K562 (cell line): ENCODE measurements around the gene TUBGCP6. TPM values are rescaled to one million over a fixed set of nuclear protein-coding genes. Genes with fewer than 3 reads are reported as not detected.

Source experiments
- GABPA ChIP-seq: fragments of 200-800 bp; sonication (Bioruptor generic); conservative IDR thresholded peaks from 2 replicates; pipeline ENCODE4 v1.6.1; 2016; ENCODE audit warnings: low read depth, missing genetic modification characterization, missing compliant biosample characterization
- HNRNPL ChIP-seq: fragments of 200-400 bp; formaldehyde crosslinking; IDR thresholded peaks from 2 replicates; pipeline ENCODE4 v1.6.1; 2017; ENCODE audit warnings: low read depth, mild to moderate bottlenecking, low read length
- POLR3G ChIP-seq: IDR thresholded peaks from 2 replicates; pipeline ENCODE4 v1.6.1; 2011; ENCODE audit not compliant: insufficient read length, insufficient replicate concordance; ENCODE audit errors: extremely low read depth
- SIN3B ChIP-seq: fragments of 450-650 bp; IDR thresholded peaks from 2 replicates; pipeline ENCODE4 v1.6.1; 2017; ENCODE audit warnings: low read depth, mild to moderate bottlenecking, moderate library complexity
- polyA plus RNA-seq, 8 experiments: library from polyadenylated mRNA; depleted of rRNA in 4 of 8; stranded (reverse) in 5 of 8; unstranded in 3 of 8; fragments of >200 nt; fragmentation: Nextera tagmentation in 2 of 8; fragmentation: Illumina TruSeq in 1 of 8; extraction: Ambion mirVana in 2 of 8; extraction: Trizol in 1 of 8; gene quantifications; 2 replicates each; pipeline versions ENCODE4 v1.2.1 to v1.2.3, GENCODE V29; 2011 to 2014; ENCODE audit warnings: inconsistent platforms in 1 of 8, missing spikeins in 1 of 8
- total RNA-seq, 7 experiments: library from RNA; depleted of rRNA in 6 of 7; stranded (reverse); fragments of >200 nt in 6 of 7; fragmentation: Illumina TruSeq in 2 of 7; extraction: Trizol in 2 of 7; gene quantifications; 2 replicates each; pipeline versions ENCODE4 v1.2.1 to v1.2.3, GENCODE V29; 2011 to 2021; ENCODE audit warnings: low replicate concordance in 1 of 7
- TF ChIP-seq, protein P1 (sequence below): fragments of 250-450 bp; sonication (Bioruptor Pico); IDR thresholded peaks from 2 replicates; pipeline ENCODE4 v1.6.1; 2021; ENCODE audit warnings: mild to moderate bottlenecking
- TF ChIP-seq, protein P2 (sequence below), 2 experiments: IDR thresholded peaks; 2 replicates each; pipeline ENCODE4 v1.6.1; 2011; ENCODE audit warnings: borderline replicate concordance in 1 of 2, control low read depth in 1 of 2, low read depth in 1 of 2, low read length in 1 of 2, mild to moderate bottlenecking in 1 of 2, mixed read lengths in 1 of 2, moderate library complexity in 1 of 2; ENCODE audit not compliant: insufficient read depth in 1 of 2, insufficient read length in 1 of 2, poor library complexity in 1 of 2, severe bottlenecking in 1 of 2; ENCODE audit errors: extremely low read depth in 1 of 2
- TF ChIP-seq, protein P3 (sequence below): sonication (generic); formaldehyde crosslinking; IDR thresholded peaks from 2 replicates; pipeline ENCODE4 v1.8.0; 2022; ENCODE audit warnings: missing genetic modification reagents, mild to moderate bottlenecking, borderline replicate concordance
- TF ChIP-seq, protein P4 (sequence below): sonication (generic); formaldehyde crosslinking; IDR thresholded peaks from 2 replicates; pipeline ENCODE4 v1.8.0; 2022; ENCODE audit warnings: mild to moderate bottlenecking, missing genetic modification reagents

The TUBGCP6 gene
- total and polyA plus RNA-seq, 9 of the 15 experiments (the other 6 are each of a cell fraction or from before 2014, with no cell fraction given): 0.76 to 33.0 (median 10.1) TPM

DNA sequence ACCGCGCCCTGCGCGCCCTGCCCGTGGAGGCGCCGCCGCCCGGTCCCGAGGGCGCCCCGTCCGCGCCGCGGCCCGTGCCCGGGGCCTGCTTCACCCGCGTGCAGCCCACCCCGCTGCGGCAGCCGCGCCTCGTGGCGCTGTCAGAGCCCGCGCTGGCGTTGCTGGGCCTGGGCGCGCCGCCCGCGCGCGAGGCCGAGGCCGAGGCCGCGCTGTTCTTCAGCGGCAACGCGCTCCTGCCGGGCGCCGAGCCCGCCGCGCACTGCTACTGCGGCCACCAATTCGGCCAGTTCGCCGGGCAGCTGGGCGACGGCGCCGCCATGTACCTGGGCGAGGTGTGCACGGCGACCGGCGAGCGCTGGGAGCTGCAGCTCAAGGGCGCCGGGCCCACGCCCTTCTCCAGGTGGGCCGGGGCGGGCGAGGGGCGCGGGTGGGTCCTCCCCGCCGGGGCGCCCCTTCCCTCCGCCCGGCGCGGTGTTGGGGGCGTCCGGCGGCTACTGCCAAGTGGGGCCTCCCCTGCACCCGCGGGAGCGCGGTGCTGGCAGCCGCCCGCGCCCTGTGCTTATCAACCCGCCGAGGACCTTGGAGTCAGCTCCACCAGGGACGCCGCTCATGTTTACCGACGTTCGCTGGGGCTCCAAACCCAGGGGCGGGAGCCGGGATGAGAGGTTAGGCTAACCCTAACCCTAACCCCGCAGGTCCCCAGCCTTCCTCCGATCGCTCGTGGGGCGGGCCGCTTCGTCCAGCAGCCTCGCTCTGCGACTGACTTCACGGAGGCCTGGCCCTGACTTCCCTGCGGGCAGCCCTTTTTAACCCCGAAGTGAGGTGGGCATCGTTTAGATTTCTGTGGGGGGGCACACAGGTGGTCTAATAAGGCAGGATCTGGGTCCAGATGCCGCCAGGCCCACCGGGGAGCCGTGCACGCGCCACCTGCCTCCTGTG lies 43.4 kb downstream of the TUBGCP6 start (continued):
- TF ChIP-seq, protein P1, sequence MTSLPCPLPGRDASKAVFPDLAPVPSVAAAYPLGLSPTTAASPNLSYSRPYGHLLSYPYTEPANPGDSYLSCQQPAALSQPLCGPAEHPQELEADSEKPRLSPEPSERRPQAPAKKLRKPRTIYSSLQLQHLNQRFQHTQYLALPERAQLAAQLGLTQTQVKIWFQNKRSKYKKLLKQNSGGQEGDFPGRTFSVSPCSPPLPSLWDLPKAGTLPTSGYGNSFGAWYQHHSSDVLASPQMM (CRISPR knock-in tag): no peak
- TF ChIP-seq SIN3B: 0 out of 2 replicates have a peak, but pooled peaks have one; percentile 16
- peak; percentile 91 for TF ChIP-seq GABPA (tag)
- TF ChIP-seq, protein P2, sequence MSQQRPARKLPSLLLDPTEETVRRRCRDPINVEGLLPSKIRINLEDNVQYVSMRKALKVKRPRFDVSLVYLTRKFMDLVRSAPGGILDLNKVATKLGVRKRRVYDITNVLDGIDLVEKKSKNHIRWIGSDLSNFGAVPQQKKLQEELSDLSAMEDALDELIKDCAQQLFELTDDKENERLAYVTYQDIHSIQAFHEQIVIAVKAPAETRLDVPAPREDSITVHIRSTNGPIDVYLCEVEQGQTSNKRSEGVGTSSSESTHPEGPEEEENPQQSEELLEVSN (IDR thresholded peaks at IDR 0.05; ENCODE audit: borderline replicate concordance in 1 of 2, extremely low read depth in 1 of 2, insufficient read depth in 1 of 2, insufficient read length in 1 of 2, low read depth in 1 of 2, low read length in 1 of 2, poor library complexity in 1 of 2, severe bottlenecking in 1 of 2): peak; percentile 75 to 91
- TF ChIP-seq, protein P3, sequence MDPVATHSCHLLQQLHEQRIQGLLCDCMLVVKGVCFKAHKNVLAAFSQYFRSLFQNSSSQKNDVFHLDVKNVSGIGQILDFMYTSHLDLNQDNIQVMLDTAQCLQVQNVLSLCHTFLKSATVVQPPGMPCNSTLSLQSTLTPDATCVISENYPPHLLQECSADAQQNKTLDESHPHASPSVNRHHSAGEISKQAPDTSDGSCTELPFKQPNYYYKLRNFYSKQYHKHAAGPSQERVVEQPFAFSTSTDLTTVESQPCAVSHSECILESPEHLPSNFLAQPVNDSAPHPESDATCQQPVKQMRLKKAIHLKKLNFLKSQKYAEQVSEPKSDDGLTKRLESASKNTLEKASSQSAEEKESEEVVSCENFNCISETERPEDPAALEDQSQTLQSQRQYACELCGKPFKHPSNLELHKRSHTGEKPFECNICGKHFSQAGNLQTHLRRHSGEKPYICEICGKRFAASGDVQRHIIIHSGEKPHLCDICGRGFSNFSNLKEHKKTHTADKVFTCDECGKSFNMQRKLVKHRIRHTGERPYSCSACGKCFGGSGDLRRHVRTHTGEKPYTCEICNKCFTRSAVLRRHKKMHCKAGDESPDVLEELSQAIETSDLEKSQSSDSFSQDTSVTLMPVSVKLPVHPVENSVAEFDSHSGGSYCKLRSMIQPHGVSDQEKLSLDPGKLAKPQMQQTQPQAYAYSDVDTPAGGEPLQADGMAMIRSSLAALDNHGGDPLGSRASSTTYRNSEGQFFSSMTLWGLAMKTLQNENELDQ (CRISPR knock-in tag): no peak
- no peak for TF ChIP-seq HNRNPL
- TF ChIP-seq, protein P4, sequence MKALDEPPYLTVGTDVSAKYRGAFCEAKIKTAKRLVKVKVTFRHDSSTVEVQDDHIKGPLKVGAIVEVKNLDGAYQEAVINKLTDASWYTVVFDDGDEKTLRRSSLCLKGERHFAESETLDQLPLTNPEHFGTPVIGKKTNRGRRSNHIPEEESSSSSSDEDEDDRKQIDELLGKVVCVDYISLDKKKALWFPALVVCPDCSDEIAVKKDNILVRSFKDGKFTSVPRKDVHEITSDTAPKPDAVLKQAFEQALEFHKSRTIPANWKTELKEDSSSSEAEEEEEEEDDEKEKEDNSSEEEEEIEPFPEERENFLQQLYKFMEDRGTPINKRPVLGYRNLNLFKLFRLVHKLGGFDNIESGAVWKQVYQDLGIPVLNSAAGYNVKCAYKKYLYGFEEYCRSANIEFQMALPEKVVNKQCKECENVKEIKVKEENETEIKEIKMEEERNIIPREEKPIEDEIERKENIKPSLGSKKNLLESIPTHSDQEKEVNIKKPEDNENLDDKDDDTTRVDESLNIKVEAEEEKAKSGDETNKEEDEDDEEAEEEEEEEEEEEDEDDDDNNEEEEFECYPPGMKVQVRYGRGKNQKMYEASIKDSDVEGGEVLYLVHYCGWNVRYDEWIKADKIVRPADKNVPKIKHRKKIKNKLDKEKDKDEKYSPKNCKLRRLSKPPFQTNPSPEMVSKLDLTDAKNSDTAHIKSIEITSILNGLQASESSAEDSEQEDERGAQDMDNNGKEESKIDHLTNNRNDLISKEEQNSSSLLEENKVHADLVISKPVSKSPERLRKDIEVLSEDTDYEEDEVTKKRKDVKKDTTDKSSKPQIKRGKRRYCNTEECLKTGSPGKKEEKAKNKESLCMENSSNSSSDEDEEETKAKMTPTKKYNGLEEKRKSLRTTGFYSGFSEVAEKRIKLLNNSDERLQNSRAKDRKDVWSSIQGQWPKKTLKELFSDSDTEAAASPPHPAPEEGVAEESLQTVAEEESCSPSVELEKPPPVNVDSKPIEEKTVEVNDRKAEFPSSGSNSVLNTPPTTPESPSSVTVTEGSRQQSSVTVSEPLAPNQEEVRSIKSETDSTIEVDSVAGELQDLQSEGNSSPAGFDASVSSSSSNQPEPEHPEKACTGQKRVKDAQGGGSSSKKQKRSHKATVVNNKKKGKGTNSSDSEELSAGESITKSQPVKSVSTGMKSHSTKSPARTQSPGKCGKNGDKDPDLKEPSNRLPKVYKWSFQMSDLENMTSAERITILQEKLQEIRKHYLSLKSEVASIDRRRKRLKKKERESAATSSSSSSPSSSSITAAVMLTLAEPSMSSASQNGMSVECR (CRISPR knock-in tag): no peak
- TF ChIP-seq POLR3G: no peak
